ENCODE results near the gene CLCN2.
"Not testable (repeated sequence)": the region's sequence is repeated elsewhere in the genome, so short reads cannot be mapped to it uniquely, and the experiment has no call there.

CLCN2 gene

GRCh38 chr3:184346480-184347190 lies 14.8 kb downstream of the CLCN2 start:
- no peak for DNase-seq (ENCODE audit: low read depth in 2 of 2, low spot score in 1 of 2)

- no peak for DNase-seq (ENCODE audit: low read depth in 2 of 2, low spot score in 1 of 2)
These were observed 15.9 kb downstream of the CLCN2 start for GRCh38 chr3:184345317-184346144.

- DNase-seq (ENCODE audit: low read depth in 2 of 2, low spot score in 1 of 2) = no peak
These were observed 16.7 kb downstream of the CLCN2 start for GRCh38 chr3:184344579-184345316.

GRCh38 chr3:184343200-184343876 lies 18.1 kb downstream of the CLCN2 start:
- no peak for DNase-seq (ENCODE audit: low read depth in 2 of 2, low spot score in 1 of 2)

- no peak for DNase-seq (ENCODE audit: low read depth in 2 of 2, low spot score in 1 of 2)
These were observed 19.5 kb downstream of the CLCN2 start for GRCh38 chr3:184341925-184342324.

- not testable (repeated sequence) for DNase-seq (ENCODE audit: low read depth in 2 of 2, low spot score in 1 of 2)
These were observed 21.8 kb downstream of the CLCN2 start for GRCh38 chr3:184339451-184340135.

- DNase-seq (ENCODE audit: low read depth in 2 of 2, low spot score in 1 of 2) = no peak
These were observed 22.4 kb downstream of the CLCN2 start for GRCh38 chr3:184339001-184339400.

GRCh38 chr3:184338511-184338945 lies 22.9 kb downstream of the CLCN2 start:
- no peak for DNase-seq (ENCODE audit: low read depth in 2 of 2, low spot score in 1 of 2)

GRCh38 chr3:184337981-184338380 lies 23.4 kb downstream of the CLCN2 start:
- no peak for DNase-seq (ENCODE audit: low read depth in 2 of 2, low spot score in 1 of 2)

GRCh38 chr3:184337399-184337714 lies 24.0 kb downstream of the CLCN2 start, which contains the start of gene FAM131A:
FAM131A (plus strand) TSS chr3:184337600; CDS start chr3:184337631, 31 bp downstream.
- DNase-seq (ENCODE audit: low read depth in 2 of 2, low spot score in 1 of 2) = no peak

GRCh38 chr3:184336547-184337398 lies 24.6 kb downstream of the CLCN2 start:
- DNase-seq (ENCODE audit: low read depth in 2 of 2, low spot score in 1 of 2) = no peak

- DNase-seq (ENCODE audit: low read depth in 2 of 2, low spot score in 1 of 2) = peak; percentile 68 to 77
These were observed 25.5 kb downstream of the CLCN2 start for GRCh38 chr3:184335661-184336546.

GRCh38 chr3:184335291-184335660 lies 26.1 kb downstream of the CLCN2 start:
- no peak for DNase-seq (ENCODE audit: low read depth in 2 of 2, low spot score in 1 of 2)

- no peak for DNase-seq (ENCODE audit: low read depth in 2 of 2, low spot score in 1 of 2)
These were observed 26.8 kb downstream of the CLCN2 start for GRCh38 chr3:184334470-184335158.

- DNase-seq (ENCODE audit: low read depth in 2 of 2, low spot score in 1 of 2) = no peak
These were observed 27.7 kb downstream of the CLCN2 start for GRCh38 chr3:184333700-184334099.

- no peak for DNase-seq (ENCODE audit: low read depth in 2 of 2, low spot score in 1 of 2)
These were observed 28.2 kb downstream of the CLCN2 start for GRCh38 chr3:184333190-184333589.

- DNase-seq (ENCODE audit: low read depth in 2 of 2, low spot score in 1 of 2) = no peak
These were observed 28.9 kb downstream of the CLCN2 start for GRCh38 chr3:184332370-184333090.

All from stimulated activated CD8-positive, alpha-beta memory T cell treated with anti-CD3 and anti-CD28 coated beads, Interleukin-4, amount 100 ng/mL, for 4 hours (primary cell).